HepG2 (cell line): ENCODE results near the gene TASOR2. TPM values are rescaled to one million over a fixed set of nuclear protein-coding genes. Genes with fewer than 3 reads are reported as not detected.
A peak's percentile ranks its signal among the peaks of the same experiment; 100 is the strongest.

Source experiments
- ATAC-seq: fragments of 200-7000 bp; cut with Tn5 transposase; 3 replicates; pipeline ENCODE4 v1.9.1; 2020; ENCODE audit warnings: mild to moderate bottlenecking, moderate library complexity
- BruUV-seq: library from RNA; stranded (reverse); fragments of 400-500 nt; replicated peaks from 2 replicates; lab custom pipeline; 2021; lab: Mats Ljungman, UMichigan
- CTCF ChIA-PET: fragments of 300-600 bp; formaldehyde crosslinking; extraction: SDS; loops from one replicate; lab custom pipeline; 2021; ENCODE audit warnings: low total read pairs, inconsistent platforms, low intra/inter-chr PET ratio; lab: Yijun Ruan, JAX
- POLR2A ChIA-PET: fragments of 350-600 bp; sonication (Branson Sonifier 250); formaldehyde crosslinking; loops from one replicate; lab custom pipeline; 2020; ENCODE audit warnings: antibody characterized with exemption, inconsistent platforms; lab: Yijun Ruan, JAX
- DNase-seq: peaks from one replicate; pipeline ENCODE4 v3.0.0-alpha.2; 2015; ENCODE audit warnings: low spot score
- FAIRE-seq: peaks from 3 replicates; lab custom pipeline; 2011; peaks lifted over from hg19 to GRCh38; lab: Jason Lieb, UNC
- H2AFZ ChIP-seq: one replicate; pipeline ENCODE4 v1.6.1; 2011; ENCODE audit warnings: low read length, inconsistent platforms
- H3K27ac ChIP-seq: fragments of 300-600 bp; 3 replicates; pipeline ENCODE4 v1.8.0; 2011; ENCODE audit warnings: mixed run types, mild to moderate bottlenecking, mixed read lengths, low read length, inconsistent platforms; ENCODE audit not compliant: insufficient read depth; ENCODE audit errors: extremely low read length
- H3K27me3 ChIP-seq, 2 experiments: fragments of 200-600 bp in 1 of 2; 2 replicates in 1 of 2; 3 replicates in 1 of 2; pipeline versions ENCODE4 v1.6.0 to v1.8.0; 2011; ENCODE audit warnings: low read length in 2 of 2, mild to moderate bottlenecking in 2 of 2, moderate library complexity in 2 of 2, inconsistent platforms in 1 of 2; ENCODE audit not compliant: insufficient read depth in 2 of 2, control insufficient read depth in 1 of 2
- H3K36me3 ChIP-seq, 2 experiments: fragments of 200-600 bp in 1 of 2; replicated peaks in 1 of 2; 2 replicates in 1 of 2; 3 replicates in 1 of 2; pipeline versions ENCODE4 v1.5.1 to v1.8.0; 2011; ENCODE audit warnings: low read length in 2 of 2, inconsistent platforms in 1 of 2; ENCODE audit not compliant: insufficient read depth in 2 of 2, control insufficient read depth in 1 of 2
- H3K4me1 ChIP-seq: 2 replicates; pipeline ENCODE4 v1.5.1; 2012; ENCODE audit warnings: low read length, inconsistent platforms; ENCODE audit not compliant: insufficient read depth
- H3K4me2 ChIP-seq: 2 replicates; pipeline ENCODE4 v1.6.0; 2011; ENCODE audit warnings: low read depth, low read length, inconsistent platforms
- H3K4me3 ChIP-seq, 3 experiments: fragments of 200-600 bp in 1 of 3; sonication (generic), shearing (Covaris generic) in 1 of 3; replicated peaks in 1 of 3; 2 replicates each; pipeline ENCODE4 v1.5.1; 2011 to 2016; ENCODE audit warnings: low read length in 3 of 3, inconsistent platforms in 2 of 3, low read depth in 2 of 3, mild to moderate bottlenecking in 2 of 3, control low read depth in 1 of 3, mixed read lengths in 1 of 3; ENCODE audit not compliant: insufficient read depth in 1 of 3
- H3K79me2 ChIP-seq: one replicate; pipeline ENCODE4 v1.6.1; 2011; ENCODE audit warnings: low read length, inconsistent platforms; ENCODE audit not compliant: insufficient read depth
- H3K9ac ChIP-seq: 2 replicates; pipeline ENCODE4 v1.6.0; 2011; ENCODE audit warnings: mild to moderate bottlenecking, low read depth, low read length, inconsistent platforms; ENCODE audit not compliant: insufficient read depth
- H3K9me3 ChIP-seq: 2 replicates; pipeline ENCODE4 v1.5.1; 2012; ENCODE audit warnings: mild to moderate bottlenecking, low read length
- H4K20me1 ChIP-seq: 2 replicates; pipeline ENCODE4 v1.6.0; 2011; ENCODE audit warnings: inconsistent platforms, mild to moderate bottlenecking, low read length, moderate library complexity; ENCODE audit not compliant: insufficient read depth
- BATF2 ChIP-seq: sonication (generic); formaldehyde crosslinking; IDR thresholded peaks from 2 replicates; pipeline ENCODE4 v1.8.0; 2022; ENCODE audit warnings: mild to moderate bottlenecking, missing genetic modification reagents, moderate library complexity
- CHCHD3 ChIP-seq: sonication (generic); formaldehyde crosslinking; IDR thresholded peaks from 2 replicates; pipeline ENCODE4 v1.8.0; 2022; ENCODE audit warnings: mild to moderate bottlenecking, missing genetic modification reagents, moderate library complexity
- DNMT1 ChIP-seq: sonication (generic); formaldehyde crosslinking; IDR thresholded peaks from 2 replicates; pipeline ENCODE4 v1.5.1; 2020; ENCODE audit warnings: mild to moderate bottlenecking, missing genetic modification reagents
- EEA1 ChIP-seq: sonication (generic); formaldehyde crosslinking; IDR thresholded peaks from 2 replicates; pipeline ENCODE4 v1.5.1; 2020; ENCODE audit warnings: mild to moderate bottlenecking, missing genetic modification reagents, borderline replicate concordance
- EHMT2 ChIP-seq: fragments of 200-600 bp; sonication (generic); IDR thresholded peaks from 2 replicates; pipeline ENCODE4 v1.7.0; 2017; ENCODE audit warnings: antibody characterized with exemption, low read depth, low read length, borderline replicate concordance
- HNRNPL ChIP-seq: fragments of 200-400 bp; formaldehyde crosslinking; IDR thresholded peaks from 2 replicates; pipeline ENCODE4 v1.6.1; 2017; ENCODE audit warnings: mild to moderate bottlenecking, low read depth, low read length
- IRF2 ChIP-seq: IDR thresholded peaks from 2 replicates; pipeline ENCODE4 v1.6.1; 2018; ENCODE audit warnings: missing genetic modification reagents, missing compliant biosample characterization
- IRF9 ChIP-seq: sonication (generic); formaldehyde crosslinking; IDR thresholded peaks from 2 replicates; pipeline ENCODE4 v1.8.0; 2022; ENCODE audit warnings: missing genetic modification reagents, mild to moderate bottlenecking, borderline replicate concordance
- ONECUT2 ChIP-seq: sonication (generic); formaldehyde crosslinking; IDR thresholded peaks from 2 replicates; pipeline ENCODE4 v1.4.0; 2020; ENCODE audit warnings: missing genetic modification reagents
- PRPF4 ChIP-seq: fragments of 200-400 bp; formaldehyde crosslinking; IDR thresholded peaks from 2 replicates; pipeline ENCODE4 v1.6.1; 2016; ENCODE audit warnings: low read length, low read depth; ENCODE audit not compliant: poor library complexity, severe bottlenecking
- RAD21 ChIP-seq: fragments of 450-650 bp; formaldehyde crosslinking; IDR thresholded peaks from 2 replicates; pipeline ENCODE4 v1.5.0; 2020; ENCODE audit warnings: mild to moderate bottlenecking
- SNAPC5 ChIP-seq: sonication (generic); formaldehyde crosslinking; IDR thresholded peaks from 2 replicates; pipeline ENCODE4 v1.8.1; 2023; ENCODE audit warnings: mild to moderate bottlenecking, missing genetic modification reagents, borderline replicate concordance
- TBL1XR1 ChIP-seq: fragments of 150-350 bp; IDR thresholded peaks from 2 replicates; pipeline ENCODE4 v1.6.1; 2014; ENCODE audit warnings: borderline replicate concordance, low read length; ENCODE audit not compliant: partially characterized antibody
- YY1 ChIP-seq: IDR thresholded peaks from 2 replicates; pipeline ENCODE4 v1.6.1; 2011; ENCODE audit warnings: low read length, low read depth, moderate library complexity, mild to moderate bottlenecking; ENCODE audit not compliant: insufficient read depth, insufficient replicate concordance
- ZBTB34 ChIP-seq: sonication (generic); formaldehyde crosslinking; IDR thresholded peaks from 2 replicates; pipeline ENCODE4 v1.8.0; 2022; ENCODE audit warnings: mild to moderate bottlenecking, missing genetic modification reagents
- ZNF101 ChIP-seq: sonication (generic); formaldehyde crosslinking; IDR thresholded peaks from 2 replicates; pipeline ENCODE4 v1.4.0; 2020; ENCODE audit warnings: mild to moderate bottlenecking, low read depth, missing genetic modification reagents, borderline replicate concordance
- ZNF317 ChIP-seq: sonication (generic); formaldehyde crosslinking; IDR thresholded peaks from 2 replicates; pipeline ENCODE4 v1.5.0; 2020; ENCODE audit warnings: mild to moderate bottlenecking, missing genetic modification reagents
- ZNF530 ChIP-seq: sonication (generic); formaldehyde crosslinking; IDR thresholded peaks from 2 replicates; pipeline ENCODE4 v1.5.0; 2020; ENCODE audit warnings: low read depth, mild to moderate bottlenecking, missing genetic modification reagents
- ZNF670 ChIP-seq: sonication (generic); formaldehyde crosslinking; IDR thresholded peaks from 2 replicates; pipeline ENCODE4 v1.8.0; 2022; ENCODE audit warnings: mild to moderate bottlenecking, missing genetic modification reagents, borderline replicate concordance
- ZNF724P ChIP-seq: sonication (generic); formaldehyde crosslinking; IDR thresholded peaks from 2 replicates; pipeline ENCODE4 v1.8.0; 2022; ENCODE audit warnings: missing genetic modification reagents, borderline replicate concordance
- ZSCAN25 ChIP-seq: sonication (generic); formaldehyde crosslinking; IDR thresholded peaks from 2 replicates; pipeline ENCODE4 v1.8.0; 2022; ENCODE audit warnings: mild to moderate bottlenecking, missing genetic modification reagents
- WGBS: methylation state at CpG from one replicate; pipeline ENCODE4 v1.1.6; 2017; ENCODE audit warnings: low lambda C conversion rate; 5-methylcytosine and 5-hydroxymethylcytosine counted together
- in situ Hi-C: cut with HindIII; loops from 2 replicates; pipeline ENCODE4 v1.10.0; 2017; ENCODE audit warnings: low pct_unique_long_range_greater_than_20kb; ENCODE audit not compliant: extremely low pct_ligation_motif_present
- intact Hi-C: fragments of 100-400 bp; cut with micrococcal nuclease; formaldehyde crosslinking; loops from one replicate; pipeline ENCODE4 v1.10.0; 2022; ENCODE audit not compliant: unreplicated experiment
- polyA plus RNA-seq, 8 experiments: library from polyadenylated mRNA; depleted of rRNA in 3 of 8; stranded (reverse) in 7 of 8; unstranded in 1 of 8; fragments of >200 nt; fragmentation: Illumina TruSeq in 4 of 8; extraction: Trizol in 4 of 8; gene quantifications; 2 replicates each; pipeline versions ENCODE4 v1.2.1 to v1.2.3, GENCODE V29; 2011 to 2016; ENCODE audit warnings: low read depth in 4 of 8, missing spikeins in 1 of 8, mixed read lengths in 1 of 8; ENCODE audit not compliant: insufficient read depth in 1 of 8
- total RNA-seq, 5 experiments: library from RNA; depleted of rRNA; stranded (reverse); fragments of >200 nt; fragmentation: Illumina TruSeq; extraction: Trizol; gene quantifications; 2 replicates each; pipeline ENCODE4 v1.2.3, GENCODE V29; 2016; ENCODE audit warnings: low read depth in 1 of 5

The TASOR2 gene
- total and polyA plus RNA-seq, 2 of the 13 experiments (the other 11 are each of a cell fraction or from before 2014, with no cell fraction given): 24.2 to 55.3 TPM

GRCh38 chr10:5658871-5659618 is 25.6 kb upstream of the TASOR2 start:
- peak overlapping the region; percentile 88 for H3K4me2 ChIP-seq
- ATAC-seq: peak; percentile 88
- H3K27me3 ChIP-seq: no peaks in the 10 kb centered on the region
- H2AFZ ChIP-seq: no peak overlapping the region
- H3K9me3 ChIP-seq: no peaks in the 10 kb centered on the region
- BruUV-seq: no TSS peak
- peak overlapping the region; percentile 70 for H3K9ac ChIP-seq
- peaks cover 4% of the 10 kb centered on the region for H3K79me2 ChIP-seq
- ChIA-PET POLR2A (interaction anchor here (1.0 to 1.9 kb wide), 6 partner anchors 12 to 231 kb away, joined by 3 to 8 read pairs (median 4); partner anchors contain the start of genes ANKRD16, FBH1 and GDI2), CTCF (interaction anchor here (1.5 kb wide), 1 partner anchor 29 kb away, joined by 5 read pairs; no protein-coding TSS in a partner anchor)
- in situ Hi-C loops (no loop called here), intact Hi-C loops (no loop called here)
- 4% methylated on average over 16 of the region's 20 CpGs for WGBS
- peak; percentile 91 for DNase-seq
- peaks cover 58% of the 10 kb centered on the region for H3K4me1 ChIP-seq
- peak overlapping the region; percentile 83 for H3K27ac ChIP-seq
- H4K20me1 ChIP-seq: no peaks in the 10 kb centered on the region
- H3K36me3 ChIP-seq: no peaks in the 10 kb centered on the region
- FAIRE-seq: peak; percentile 96
- H3K4me3 ChIP-seq: peak overlapping the region; percentile 48 to 72 (median 58)
- TF ChIP-seq YY1: peak; percentile 26
- TF ChIP-seq SNAPC5: no peak
- no peak; the same call in 1 of the 2 replicates for TF ChIP-seq BATF2
- TF ChIP-seq ZSCAN25 (CRISPR knock-in tag): peak; percentile 69; the same call in 1 of the 2 replicates
- no peak for TF ChIP-seq DNMT1 (CRISPR knock-in tag)
- 0 out of 2 replicates have a peak, but pooled peaks have one; percentile 20 for TF ChIP-seq HNRNPL
- no peak for TF ChIP-seq TBL1XR1
- TF ChIP-seq ZNF317: no peak
- no peak for TF ChIP-seq IRF2 (CRISPR knock-in tag)
- no peak; the same call in 1 of the 2 replicates for TF ChIP-seq CHCHD3 (CRISPR knock-in tag)
- TF ChIP-seq ZNF724P (CRISPR knock-in tag): 0 out of 2 replicates have a peak, but pooled peaks have one; percentile 57
- TF ChIP-seq EHMT2: no peak
- peak; percentile 40; the same call in 1 of the 2 replicates for TF ChIP-seq ZBTB34 (CRISPR knock-in tag)
- no peak for TF ChIP-seq ONECUT2
- no peak for TF ChIP-seq ZNF530 (CRISPR knock-in tag)
- no peak for TF ChIP-seq EEA1 (CRISPR knock-in tag)
- no peak for TF ChIP-seq RAD21
- TF ChIP-seq PRPF4: no peak
- peak; percentile 95 for TF ChIP-seq IRF9 (CRISPR knock-in tag)
- peak; percentile 77; the same call in 1 of the 2 replicates for TF ChIP-seq ZNF670 (CRISPR knock-in tag)
- no peak for TF ChIP-seq ZNF101
